ENCODE data around the gene GPR150. TPM values are rescaled to one million over a fixed set of nuclear protein-coding genes. Genes with fewer than 3 reads are reported as not detected.
A peak's percentile ranks its signal among the peaks of the same experiment; 100 is the strongest.

GPR150 gene
- total and polyA plus RNA-seq, 9 of the 15 experiments (the other 6 are each of a cell fraction or from before 2014, with no cell fraction given): not detected

- TF ChIP-seq, protein P1, sequence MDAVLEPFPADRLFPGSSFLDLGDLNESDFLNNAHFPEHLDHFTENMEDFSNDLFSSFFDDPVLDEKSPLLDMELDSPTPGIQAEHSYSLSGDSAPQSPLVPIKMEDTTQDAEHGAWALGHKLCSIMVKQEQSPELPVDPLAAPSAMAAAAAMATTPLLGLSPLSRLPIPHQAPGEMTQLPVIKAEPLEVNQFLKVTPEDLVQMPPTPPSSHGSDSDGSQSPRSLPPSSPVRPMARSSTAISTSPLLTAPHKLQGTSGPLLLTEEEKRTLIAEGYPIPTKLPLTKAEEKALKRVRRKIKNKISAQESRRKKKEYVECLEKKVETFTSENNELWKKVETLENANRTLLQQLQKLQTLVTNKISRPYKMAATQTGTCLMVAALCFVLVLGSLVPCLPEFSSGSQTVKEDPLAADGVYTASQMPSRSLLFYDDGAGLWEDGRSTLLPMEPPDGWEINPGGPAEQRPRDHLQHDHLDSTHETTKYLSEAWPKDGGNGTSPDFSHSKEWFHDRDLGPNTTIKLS (IDR thresholded peaks at IDR 0.05; ENCODE audit: borderline replicate concordance, low read depth): 0 out of 2 replicates have a peak, but pooled peaks have one; percentile 53
- TF ChIP-seq TRIM25 (IDR thresholded peaks at IDR 0.05; ENCODE audit: borderline replicate concordance): no peak
- TF ChIP-seq KLF6 (CRISPR knock-in tag; IDR thresholded peaks at IDR 0.05; ENCODE audit: borderline replicate concordance): peak; percentile 9; the same call in 1 of the 2 replicates
- no peak for TF ChIP-seq ATF4 (CRISPR knock-in tag; IDR thresholded peaks at IDR 0.05)
- TF ChIP-seq, protein P2, sequence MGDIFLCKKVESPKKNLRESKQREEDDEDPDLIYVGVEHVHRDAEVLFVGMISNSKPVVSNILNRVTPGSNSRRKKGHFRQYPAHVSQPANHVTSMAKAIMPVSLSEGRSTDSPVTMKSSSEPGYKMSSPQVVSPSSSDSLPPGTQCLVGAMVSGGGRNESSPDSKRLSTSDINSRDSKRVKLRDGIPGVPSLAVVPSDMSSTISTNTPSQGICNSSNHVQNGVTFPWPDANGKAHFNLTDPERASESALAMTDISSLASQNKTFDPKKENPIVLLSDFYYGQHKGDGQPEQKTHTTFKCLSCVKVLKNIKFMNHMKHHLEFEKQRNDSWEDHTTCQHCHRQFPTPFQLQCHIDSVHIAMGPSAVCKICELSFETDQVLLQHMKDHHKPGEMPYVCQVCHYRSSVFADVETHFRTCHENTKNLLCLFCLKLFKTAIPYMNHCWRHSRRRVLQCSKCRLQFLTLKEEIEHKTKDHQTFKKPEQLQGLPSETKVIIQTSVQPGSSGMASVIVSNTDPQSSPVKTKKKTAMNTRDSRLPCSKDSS (IDR thresholded peaks at IDR 0.05; ENCODE audit: low read depth, partially characterized antibody): no peak
- peak; percentile 64; the same call in 1 of the 2 replicates for TF ChIP-seq NFRKB (IDR thresholded peaks at IDR 0.05; ENCODE audit: low read depth)
- TF ChIP-seq XRCC5 (IDR thresholded peaks at IDR 0.05; ENCODE audit: low read depth, low read length): no peak
- TF ChIP-seq, protein P3, sequence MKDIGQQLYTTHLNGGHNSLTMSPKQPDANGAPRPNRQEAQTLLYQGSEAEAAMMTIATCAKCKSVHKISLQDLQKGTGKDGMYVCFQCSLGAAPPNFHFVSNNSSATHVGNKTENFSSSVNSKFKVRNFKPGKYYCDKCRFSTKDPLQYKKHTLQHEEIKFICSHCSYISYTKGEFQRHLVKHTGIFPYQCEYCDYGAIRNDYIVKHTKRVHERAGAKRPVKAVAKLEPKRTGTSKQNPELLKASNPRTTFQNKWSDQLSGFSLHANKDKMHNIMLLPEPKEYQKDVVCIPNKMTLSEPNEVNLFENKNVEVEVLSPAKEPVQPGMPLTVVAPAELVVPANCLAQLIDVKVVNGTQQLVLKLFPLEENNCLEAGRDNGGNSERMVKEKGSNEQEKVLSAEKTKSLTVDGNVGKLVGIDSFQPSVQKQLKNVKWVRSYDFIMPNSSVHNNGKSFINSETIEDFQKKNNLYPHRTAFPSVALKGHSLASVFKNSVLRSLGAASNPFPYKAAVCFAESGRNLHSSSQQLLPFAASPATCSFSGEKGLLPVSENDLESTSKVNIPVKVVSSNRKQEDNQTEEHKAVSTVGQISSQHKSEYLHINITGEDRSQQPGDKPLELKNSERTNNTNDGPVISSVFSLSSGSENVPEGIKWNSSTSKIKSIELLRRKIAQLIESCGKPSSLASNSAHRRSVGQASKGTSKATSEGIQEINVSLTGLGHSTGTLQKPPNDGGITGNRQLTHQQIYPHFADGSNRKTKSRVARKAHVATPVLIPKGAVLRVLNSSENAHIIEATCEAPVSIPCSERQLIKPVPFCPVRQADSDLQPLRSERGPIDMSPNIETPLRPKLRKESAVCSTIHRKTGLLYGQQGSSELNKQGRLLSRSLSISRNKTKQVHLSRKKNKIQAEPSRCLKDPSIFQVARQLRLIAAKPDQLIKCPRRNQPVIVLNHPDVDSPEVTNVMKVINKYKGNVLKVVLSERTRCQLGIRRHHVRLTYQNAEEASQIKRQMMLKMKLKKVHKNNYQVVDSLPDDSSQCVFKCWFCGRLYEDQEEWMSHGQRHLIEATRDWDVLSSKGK (CRISPR knock-in tag; IDR thresholded peaks at IDR 0.05): no peak
- TF ChIP-seq, protein P4, sequence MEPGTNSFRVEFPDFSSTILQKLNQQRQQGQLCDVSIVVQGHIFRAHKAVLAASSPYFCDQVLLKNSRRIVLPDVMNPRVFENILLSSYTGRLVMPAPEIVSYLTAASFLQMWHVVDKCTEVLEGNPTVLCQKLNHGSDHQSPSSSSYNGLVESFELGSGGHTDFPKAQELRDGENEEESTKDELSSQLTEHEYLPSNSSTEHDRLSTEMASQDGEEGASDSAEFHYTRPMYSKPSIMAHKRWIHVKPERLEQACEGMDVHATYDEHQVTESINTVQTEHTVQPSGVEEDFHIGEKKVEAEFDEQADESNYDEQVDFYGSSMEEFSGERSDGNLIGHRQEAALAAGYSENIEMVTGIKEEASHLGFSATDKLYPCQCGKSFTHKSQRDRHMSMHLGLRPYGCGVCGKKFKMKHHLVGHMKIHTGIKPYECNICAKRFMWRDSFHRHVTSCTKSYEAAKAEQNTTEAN (CRISPR knock-in tag; IDR thresholded peaks at IDR 0.05): 0 out of 2 replicates have a peak, but pooled peaks have one; percentile 52
- TF ChIP-seq XRCC3 (IDR thresholded peaks at IDR 0.05): no peak
- peak; percentile 92 for TF ChIP-seq SUPT5H (IDR thresholded peaks at IDR 0.05)
- no peak for TF ChIP-seq NELFE (IDR thresholded peaks at IDR 0.05; ENCODE audit: insufficient read depth, insufficient read length)
- TF ChIP-seq SNIP1 (IDR thresholded peaks at IDR 0.05; ENCODE audit: low read depth): no peak
- no peak for TF ChIP-seq BMI1 (IDR thresholded peaks at IDR 0.05; ENCODE audit: low read length)
- no peak for TF ChIP-seq RNF2 (IDR thresholded peaks at IDR 0.05)
- no peak for TF ChIP-seq KLF16 (IDR thresholded peaks at IDR 0.05)
- no peak for TF ChIP-seq ZFP30 (CRISPR knock-in tag; IDR thresholded peaks at IDR 0.05; ENCODE audit: borderline replicate concordance)
These were observed 26.9 kb downstream of the GPR150 start, which contains the start of gene RFESD (continued) for GRCh38 chr5:95646569-95647431.
